HepG2 (cell line): ENCODE data around the gene ALS2. TPM values are rescaled to one million over a fixed set of nuclear protein-coding genes. Genes with fewer than 3 reads are reported as not detected.

Experiments
- ATRX ChIP-seq: sonication (generic); formaldehyde crosslinking; IDR thresholded peaks from 2 replicates; pipeline ENCODE4 v1.4.0; 2020; ENCODE audit warnings: missing genetic modification reagents, borderline replicate concordance
- MYNN ChIP-seq: sonication (generic); formaldehyde crosslinking; IDR thresholded peaks from 2 replicates; pipeline ENCODE4 v1.4.0; 2020; ENCODE audit warnings: mild to moderate bottlenecking, low read depth, missing genetic modification reagents
- SYNCRIP ChIP-seq: fragments of 200-400 bp; formaldehyde crosslinking; IDR thresholded peaks from 2 replicates; pipeline ENCODE4 v1.6.1; 2018; ENCODE audit warnings: mild to moderate bottlenecking, low read depth, low read length; ENCODE audit not compliant: insufficient read depth
- TBL1XR1 ChIP-seq: fragments of 150-350 bp; IDR thresholded peaks from 2 replicates; pipeline ENCODE4 v1.6.1; 2014; ENCODE audit warnings: borderline replicate concordance, low read length; ENCODE audit not compliant: partially characterized antibody
- TSC22D2 ChIP-seq: sonication (generic); formaldehyde crosslinking; IDR thresholded peaks from 2 replicates; pipeline ENCODE4 v1.5.1; 2020; ENCODE audit warnings: missing genetic modification reagents, mild to moderate bottlenecking, borderline replicate concordance
- ZBTB3 ChIP-seq: sonication (generic); formaldehyde crosslinking; IDR thresholded peaks from 2 replicates; pipeline ENCODE4 v1.4.0; 2020; ENCODE audit warnings: low read depth, mild to moderate bottlenecking, moderate library complexity, missing genetic modification reagents, borderline replicate concordance
- ZNF253 ChIP-seq: sonication (generic); formaldehyde crosslinking; IDR thresholded peaks from 2 replicates; pipeline ENCODE4 v1.8.0; 2022; ENCODE audit warnings: mild to moderate bottlenecking, missing genetic modification reagents, borderline replicate concordance
- ZNF350 ChIP-seq: sonication (generic); formaldehyde crosslinking; IDR thresholded peaks from 2 replicates; pipeline ENCODE4 v1.4.0; 2020; ENCODE audit warnings: mild to moderate bottlenecking, low read depth, missing genetic modification reagents, borderline replicate concordance
- ZNF354B ChIP-seq: sonication (generic); formaldehyde crosslinking; IDR thresholded peaks from 2 replicates; pipeline ENCODE4 v1.8.0; 2022; ENCODE audit warnings: mild to moderate bottlenecking, missing genetic modification reagents
- ZNF674 ChIP-seq: sonication (generic); formaldehyde crosslinking; IDR thresholded peaks from 2 replicates; pipeline ENCODE4 v1.5.0; 2020; ENCODE audit warnings: low read depth, mild to moderate bottlenecking, missing genetic modification reagents
- ZNF737 ChIP-seq: sonication (generic); formaldehyde crosslinking; IDR thresholded peaks from 2 replicates; pipeline ENCODE4 v1.5.0; 2020; ENCODE audit warnings: missing genetic modification reagents, mild to moderate bottlenecking, borderline replicate concordance
- ZNF850 ChIP-seq: sonication (generic); formaldehyde crosslinking; conservative IDR thresholded peaks from 2 replicates; pipeline ENCODE4 v1.9.0; 2021; ENCODE audit warnings: mild to moderate bottlenecking, missing genetic modification reagents
- polyA plus RNA-seq, 8 experiments: library from polyadenylated mRNA; depleted of rRNA in 3 of 8; stranded (reverse) in 7 of 8; unstranded in 1 of 8; fragments of >200 nt; fragmentation: Illumina TruSeq in 4 of 8; extraction: Trizol in 4 of 8; gene quantifications; 2 replicates each; pipeline versions ENCODE4 v1.2.1 to v1.2.3, GENCODE V29; 2011 to 2016; ENCODE audit warnings: low read depth in 4 of 8, missing spikeins in 1 of 8, mixed read lengths in 1 of 8; ENCODE audit not compliant: insufficient read depth in 1 of 8
- total RNA-seq, 5 experiments: library from RNA; depleted of rRNA; stranded (reverse); fragments of >200 nt; fragmentation: Illumina TruSeq; extraction: Trizol; gene quantifications; 2 replicates each; pipeline ENCODE4 v1.2.3, GENCODE V29; 2016; ENCODE audit warnings: low read depth in 1 of 5
- TF ChIP-seq, protein P1 (sequence below), 2 experiments: IDR thresholded peaks; 2 replicates each; pipeline ENCODE4 v1.6.1; 2011 to 2012; ENCODE audit warnings: low read length in 2 of 2, borderline replicate concordance in 1 of 2, low read depth in 1 of 2, mild to moderate bottlenecking in 1 of 2, moderate library complexity in 1 of 2
- TF ChIP-seq, protein P2 (sequence below): sonication (generic); formaldehyde crosslinking; IDR thresholded peaks from 2 replicates; pipeline ENCODE4 v1.9.0; 2021; ENCODE audit warnings: missing genetic modification reagents, borderline replicate concordance
- TF ChIP-seq, protein P3 (sequence below): sonication (generic); formaldehyde crosslinking; IDR thresholded peaks from 2 replicates; pipeline ENCODE4 v1.8.1; 2023; ENCODE audit warnings: mild to moderate bottlenecking, missing genetic modification reagents
- TF ChIP-seq, protein P4 (sequence below): sonication (generic); formaldehyde crosslinking; IDR thresholded peaks from 2 replicates; pipeline ENCODE4 v1.4.0; 2020; ENCODE audit warnings: missing genetic modification reagents, mild to moderate bottlenecking, borderline replicate concordance
- TF ChIP-seq, protein P5 (sequence below): IDR thresholded peaks from 2 replicates; pipeline ENCODE4 v1.6.1; 2018; ENCODE audit warnings: missing genetic modification reagents
- TF ChIP-seq, protein P6 (sequence below): sonication (generic); formaldehyde crosslinking; IDR thresholded peaks from 2 replicates; pipeline ENCODE4 v1.4.0; 2020; ENCODE audit warnings: missing genetic modification reagents, borderline replicate concordance

ALS2 gene
- total and polyA plus RNA-seq, 2 of the 13 experiments (the other 11 are each of a cell fraction or from before 2014, with no cell fraction given), result 12.7 to 19.3 TPM

DNA sequence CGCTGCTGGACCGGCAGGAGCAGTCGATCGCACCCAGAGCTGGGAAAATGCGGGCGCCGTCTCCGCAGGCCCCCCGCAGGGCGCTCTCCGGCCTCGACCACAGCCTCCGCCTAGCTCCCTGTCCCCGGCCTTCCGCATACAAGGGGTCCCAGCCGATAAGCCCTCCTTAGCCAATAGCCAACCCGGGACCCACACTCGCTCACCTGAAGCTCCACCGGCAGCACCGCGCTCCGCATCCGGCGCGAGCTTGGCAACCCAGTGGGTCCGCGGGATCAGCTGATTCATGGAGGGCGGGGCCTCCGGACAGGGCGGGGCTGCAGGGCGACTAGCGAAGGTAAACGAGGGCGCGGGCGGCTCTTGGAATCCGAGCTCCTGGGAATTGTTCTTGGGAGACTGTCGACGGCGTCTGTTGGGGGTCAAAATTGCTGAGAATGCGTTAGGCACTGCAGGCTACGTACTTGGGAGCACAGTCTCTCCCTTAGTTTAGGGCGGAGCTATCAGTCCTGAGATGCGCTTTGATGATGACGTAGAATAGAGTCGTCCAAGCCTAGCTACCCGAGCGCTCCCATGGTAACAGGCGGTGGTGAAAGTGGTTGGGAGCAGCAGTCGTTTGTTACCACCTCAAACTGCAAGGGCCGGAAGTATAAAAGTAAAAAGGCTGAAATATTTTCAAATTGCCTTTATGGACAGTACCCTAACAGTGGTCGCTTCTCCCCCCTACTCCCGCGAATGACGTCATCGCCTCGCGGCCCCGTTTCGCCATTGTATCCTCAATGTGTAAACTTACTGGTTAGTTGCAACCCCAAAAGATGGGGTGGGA lies at the start of gene ALS2 (continued):
- TF ChIP-seq, protein P1, sequence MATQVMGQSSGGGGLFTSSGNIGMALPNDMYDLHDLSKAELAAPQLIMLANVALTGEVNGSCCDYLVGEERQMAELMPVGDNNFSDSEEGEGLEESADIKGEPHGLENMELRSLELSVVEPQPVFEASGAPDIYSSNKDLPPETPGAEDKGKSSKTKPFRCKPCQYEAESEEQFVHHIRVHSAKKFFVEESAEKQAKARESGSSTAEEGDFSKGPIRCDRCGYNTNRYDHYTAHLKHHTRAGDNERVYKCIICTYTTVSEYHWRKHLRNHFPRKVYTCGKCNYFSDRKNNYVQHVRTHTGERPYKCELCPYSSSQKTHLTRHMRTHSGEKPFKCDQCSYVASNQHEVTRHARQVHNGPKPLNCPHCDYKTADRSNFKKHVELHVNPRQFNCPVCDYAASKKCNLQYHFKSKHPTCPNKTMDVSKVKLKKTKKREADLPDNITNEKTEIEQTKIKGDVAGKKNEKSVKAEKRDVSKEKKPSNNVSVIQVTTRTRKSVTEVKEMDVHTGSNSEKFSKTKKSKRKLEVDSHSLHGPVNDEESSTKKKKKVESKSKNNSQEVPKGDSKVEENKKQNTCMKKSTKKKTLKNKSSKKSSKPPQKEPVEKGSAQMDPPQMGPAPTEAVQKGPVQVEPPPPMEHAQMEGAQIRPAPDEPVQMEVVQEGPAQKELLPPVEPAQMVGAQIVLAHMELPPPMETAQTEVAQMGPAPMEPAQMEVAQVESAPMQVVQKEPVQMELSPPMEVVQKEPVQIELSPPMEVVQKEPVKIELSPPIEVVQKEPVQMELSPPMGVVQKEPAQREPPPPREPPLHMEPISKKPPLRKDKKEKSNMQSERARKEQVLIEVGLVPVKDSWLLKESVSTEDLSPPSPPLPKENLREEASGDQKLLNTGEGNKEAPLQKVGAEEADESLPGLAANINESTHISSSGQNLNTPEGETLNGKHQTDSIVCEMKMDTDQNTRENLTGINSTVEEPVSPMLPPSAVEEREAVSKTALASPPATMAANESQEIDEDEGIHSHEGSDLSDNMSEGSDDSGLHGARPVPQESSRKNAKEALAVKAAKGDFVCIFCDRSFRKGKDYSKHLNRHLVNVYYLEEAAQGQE (IDR thresholded peaks at IDR 0.05; ENCODE audit: borderline replicate concordance in 1 of 2, low read depth in 1 of 2, low read length in 2 of 2), result peak in 1 of 2 experiments; percentile 59; a peak in 2 of 4 replicates
- TF ChIP-seq ZNF253 (no peak), SYNCRIP (no peak), MYNN (peak; percentile 33; the same call in 1 of the 2 replicates), ATRX (CRISPR knock-in tag) (no peak), ZNF850 (CRISPR knock-in tag) (no peak), TSC22D2 (CRISPR knock-in tag) (0 out of 2 replicates have a peak, but pooled peaks have one; percentile 73), ZNF354B (no peak), TBL1XR1 (peak; percentile 14), ZNF674 (CRISPR knock-in tag) (no peak), ZNF350 (CRISPR knock-in tag) (peak; percentile 89), ZBTB3 (CRISPR knock-in tag) (no peak), ZNF737 (CRISPR knock-in tag) (no peak)
- TF ChIP-seq, protein P2, sequence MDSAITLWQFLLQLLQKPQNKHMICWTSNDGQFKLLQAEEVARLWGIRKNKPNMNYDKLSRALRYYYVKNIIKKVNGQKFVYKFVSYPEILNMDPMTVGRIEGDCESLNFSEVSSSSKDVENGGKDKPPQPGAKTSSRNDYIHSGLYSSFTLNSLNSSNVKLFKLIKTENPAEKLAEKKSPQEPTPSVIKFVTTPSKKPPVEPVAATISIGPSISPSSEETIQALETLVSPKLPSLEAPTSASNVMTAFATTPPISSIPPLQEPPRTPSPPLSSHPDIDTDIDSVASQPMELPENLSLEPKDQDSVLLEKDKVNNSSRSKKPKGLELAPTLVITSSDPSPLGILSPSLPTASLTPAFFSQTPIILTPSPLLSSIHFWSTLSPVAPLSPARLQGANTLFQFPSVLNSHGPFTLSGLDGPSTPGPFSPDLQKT (CRISPR knock-in tag), result no peak
- TF ChIP-seq, protein P3, sequence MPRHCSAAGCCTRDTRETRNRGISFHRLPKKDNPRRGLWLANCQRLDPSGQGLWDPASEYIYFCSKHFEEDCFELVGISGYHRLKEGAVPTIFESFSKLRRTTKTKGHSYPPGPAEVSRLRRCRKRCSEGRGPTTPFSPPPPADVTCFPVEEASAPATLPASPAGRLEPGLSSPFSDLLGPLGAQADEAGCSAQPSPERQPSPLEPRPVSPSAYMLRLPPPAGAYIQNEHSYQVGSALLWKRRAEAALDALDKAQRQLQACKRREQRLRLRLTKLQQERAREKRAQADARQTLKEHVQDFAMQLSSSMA (CRISPR knock-in tag), result no peak
- TF ChIP-seq, protein P4, sequence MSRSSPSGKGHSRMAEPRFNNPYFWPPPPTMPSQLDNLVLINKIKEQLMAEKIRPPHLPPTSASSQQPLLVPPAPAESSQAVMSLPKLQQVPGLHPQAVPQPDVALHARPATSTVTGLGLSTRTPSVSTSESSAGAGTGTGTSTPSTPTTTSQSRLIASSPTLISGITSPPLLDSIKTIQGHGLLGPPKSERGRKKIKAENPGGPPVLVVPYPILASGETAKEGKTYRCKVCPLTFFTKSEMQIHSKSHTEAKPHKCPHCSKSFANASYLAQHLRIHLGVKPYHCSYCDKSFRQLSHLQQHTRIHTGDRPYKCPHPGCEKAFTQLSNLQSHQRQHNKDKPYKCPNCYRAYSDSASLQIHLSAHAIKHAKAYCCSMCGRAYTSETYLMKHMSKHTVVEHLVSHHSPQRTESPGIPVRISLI (CRISPR knock-in tag), result peak; percentile 24; the same call in 1 of the 2 replicates
- TF ChIP-seq, protein P5, sequence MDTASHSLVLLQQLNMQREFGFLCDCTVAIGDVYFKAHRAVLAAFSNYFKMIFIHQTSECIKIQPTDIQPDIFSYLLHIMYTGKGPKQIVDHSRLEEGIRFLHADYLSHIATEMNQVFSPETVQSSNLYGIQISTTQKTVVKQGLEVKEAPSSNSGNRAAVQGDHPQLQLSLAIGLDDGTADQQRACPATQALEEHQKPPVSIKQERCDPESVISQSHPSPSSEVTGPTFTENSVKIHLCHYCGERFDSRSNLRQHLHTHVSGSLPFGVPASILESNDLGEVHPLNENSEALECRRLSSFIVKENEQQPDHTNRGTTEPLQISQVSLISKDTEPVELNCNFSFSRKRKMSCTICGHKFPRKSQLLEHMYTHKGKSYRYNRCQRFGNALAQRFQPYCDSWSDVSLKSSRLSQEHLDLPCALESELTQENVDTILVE, result peak; percentile 82; the same call in 1 of the 2 replicates
- TF ChIP-seq, protein P6, sequence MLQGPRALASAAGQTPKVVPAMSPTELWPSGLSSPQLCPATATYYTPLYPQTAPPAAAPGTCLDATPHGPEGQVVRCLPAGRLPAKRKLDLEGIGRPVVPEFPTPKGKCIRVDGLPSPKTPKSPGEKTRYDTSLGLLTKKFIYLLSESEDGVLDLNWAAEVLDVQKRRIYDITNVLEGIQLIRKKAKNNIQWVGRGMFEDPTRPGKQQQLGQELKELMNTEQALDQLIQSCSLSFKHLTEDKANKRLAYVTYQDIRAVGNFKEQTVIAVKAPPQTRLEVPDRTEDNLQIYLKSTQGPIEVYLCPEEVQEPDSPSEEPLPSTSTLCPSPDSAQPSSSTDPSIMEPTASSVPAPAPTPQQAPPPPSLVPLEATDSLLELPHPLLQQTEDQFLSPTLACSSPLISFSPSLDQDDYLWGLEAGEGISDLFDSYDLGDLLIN (CRISPR knock-in tag), result no peak; the same call in 1 of the 2 replicates
